GM12878 (cell line): ENCODE results near the gene PUM2. TPM values are rescaled to one million over a fixed set of nuclear protein-coding genes. Genes with fewer than 3 reads are reported as not detected.

Experiments used
- ATAC-seq: fragments of 200-7000 bp; cut with Tn5 transposase; 3 replicates; pipeline ENCODE4 v1.9.1; 2020; ENCODE audit warnings: mild to moderate bottlenecking, moderate library complexity
- BruUV-seq: library from RNA; stranded (reverse); fragments of 400-500 nt; replicated peaks from 2 replicates; lab custom pipeline; 2021; lab: Mats Ljungman, UMichigan
- CTCF ChIA-PET: fragments of 300-600 bp; sonication (Branson Sonifier 250); formaldehyde crosslinking; extraction: SDS; loops from one replicate; lab custom pipeline; 2021; ENCODE audit warnings: inconsistent platforms; lab: Yijun Ruan, JAX
- POLR2A ChIA-PET: fragments of 350-600 bp; formaldehyde crosslinking; extraction: SDS; loops from one replicate; lab custom pipeline; 2021; ENCODE audit warnings: inconsistent platforms; lab: Charles Lee
- RAD21 ChIA-PET: fragments of 300-600 bp; sonication (Branson Sonifier 250); formaldehyde crosslinking; loops from one replicate; lab custom pipeline; 2023; ENCODE audit warnings: antibody characterized with exemption; ENCODE audit not compliant: unreplicated experiment; lab: Charles Lee
- SMC1A ChIA-PET: fragments of 300-600 bp; sonication (Branson Sonifier 250); formaldehyde crosslinking; loops from one replicate; lab custom pipeline; 2023; ENCODE audit not compliant: unreplicated experiment, uncharacterized antibody; lab: Charles Lee
- DNase-seq: peaks from one replicate; pipeline ENCODE4 v3.0.0-alpha.2; 2011; ENCODE audit warnings: low read depth, low spot score
- FAIRE-seq: peaks from 3 replicates; lab custom pipeline; 2011; peaks lifted over from hg19 to GRCh38; lab: Jason Lieb, UNC
- H2AFZ ChIP-seq: 2 replicates; pipeline ENCODE4 v1.6.0; 2011; ENCODE audit warnings: low read depth, low read length, control low read depth; ENCODE audit not compliant: control insufficient read depth
- H3K27ac ChIP-seq: 2 replicates; pipeline ENCODE4 v1.5.1; 2011; ENCODE audit warnings: control low read depth; ENCODE audit not compliant: control insufficient read depth, insufficient read depth
- H3K27me3 ChIP-seq, 2 experiments: replicated peaks in 1 of 2; 2 replicates each; pipeline versions ENCODE4 v1.6.0 to v1.6.1; 2011; ENCODE audit warnings: low read length in 1 of 2; ENCODE audit not compliant: control insufficient read depth in 2 of 2, insufficient read depth in 2 of 2
- H3K36me3 ChIP-seq, 2 experiments: 2 replicates each; pipeline ENCODE4 v1.5.1; 2011; ENCODE audit warnings: low read length in 1 of 2; ENCODE audit not compliant: control insufficient read depth in 2 of 2, insufficient read depth in 2 of 2
- H3K4me1 ChIP-seq: 2 replicates; pipeline ENCODE4 v1.6.1; 2011; ENCODE audit warnings: mild to moderate bottlenecking, low read length, moderate library complexity, mixed read lengths; ENCODE audit not compliant: control insufficient read depth, insufficient read depth
- H3K4me2 ChIP-seq: 2 replicates; pipeline ENCODE4 v1.6.0; 2011; ENCODE audit warnings: control low read depth; ENCODE audit not compliant: control insufficient read depth, insufficient read depth
- H3K4me3 ChIP-seq: fragments of 200-600 bp; sonication (generic); 2 replicates; pipeline ENCODE4 v1.5.1; 2016
- H3K79me2 ChIP-seq: 2 replicates; pipeline ENCODE4 v1.6.0; 2011; ENCODE audit warnings: low read length; ENCODE audit not compliant: control insufficient read depth, insufficient read depth
- H3K9ac ChIP-seq: 2 replicates; pipeline ENCODE4 v1.8.0; 2011; ENCODE audit warnings: low read length, control low read depth, mixed read lengths; ENCODE audit not compliant: control insufficient read depth, insufficient read depth
- H3K9me3 ChIP-seq: replicated peaks from 3 replicates; pipeline ENCODE4 v1.5.1; 2011; ENCODE audit warnings: mild to moderate bottlenecking, low read length; ENCODE audit not compliant: control insufficient read depth, insufficient read depth
- H4K20me1 ChIP-seq: 2 replicates; pipeline ENCODE4 v1.6.0; 2011; ENCODE audit not compliant: control insufficient read depth, insufficient read depth
- HCFC1 ChIP-seq: fragments of 150-350 bp; IDR thresholded peaks from 2 replicates; pipeline ENCODE4 v1.6.1; 2014; ENCODE audit warnings: low read length
- MYC ChIP-seq: IDR thresholded peaks from 2 replicates; pipeline ENCODE4 v1.6.1; 2011; ENCODE audit warnings: mild to moderate bottlenecking, low read length, moderate library complexity, inconsistent platforms; ENCODE audit not compliant: insufficient read depth, insufficient replicate concordance, insufficient read length, severe bottlenecking
- NFYB ChIP-seq: IDR thresholded peaks from 2 replicates; pipeline ENCODE4 v1.6.1; 2011; ENCODE audit warnings: low read depth, mild to moderate bottlenecking, low read length, improper control_type of control experiment, moderate library complexity; ENCODE audit not compliant: insufficient read depth
- NRF1 ChIP-seq: conservative IDR thresholded peaks from 2 replicates; pipeline ENCODE4 v1.6.1; 2011; ENCODE audit warnings: mild to moderate bottlenecking, low read depth, low read length, improper control_type of control experiment
- SMAD5 ChIP-seq: IDR thresholded peaks from 2 replicates; pipeline ENCODE4 v1.6.1; 2016; ENCODE audit warnings: antibody characterized with exemption, low read depth
- WGBS: methylation state at CpG from one replicate; pipeline ENCODE4 v1.1.6; 2016; ENCODE audit warnings: low lambda C conversion rate; ENCODE audit not compliant: insufficient replicate concordance, insufficient coverage; ENCODE audit errors: missing lambda C conversion rate; 5-methylcytosine and 5-hydroxymethylcytosine counted together
- in situ Hi-C: fragments of 300-500 bp; cut with MboI; formaldehyde crosslinking; loops from 9 replicates; pipeline ENCODE4 v1.14.3; 2018; ENCODE audit warnings: mixed read lengths
- intact Hi-C: fragments of 100-400 bp; cut with micrococcal nuclease; formaldehyde crosslinking; loops from one replicate; pipeline ENCODE4 v1.14.2; 2022; ENCODE audit not compliant: unreplicated experiment
- polyA plus RNA-seq, 11 experiments: library from polyadenylated mRNA; depleted of rRNA in 4 of 11; unstranded in 6 of 11; stranded (reverse) in 5 of 11; fragments of >200 nt; fragmentation: Nextera tagmentation in 4 of 11; fragmentation: Illumina TruSeq in 1 of 11; extraction: Ambion mirVana in 4 of 11; extraction: Trizol in 1 of 11; gene quantifications; 1 replicate in 1 of 11; 2 replicates in 10 of 11; pipeline versions ENCODE4 v1.2.1 to v1.2.3, GENCODE V29; 2011 to 2016; ENCODE audit warnings: inconsistent platforms in 2 of 11, missing spikeins in 2 of 11, low read depth in 1 of 11
- total RNA-seq, 4 experiments: library from RNA; depleted of rRNA in 3 of 4; stranded (reverse); fragments of >200 nt in 3 of 4; fragmentation: Illumina TruSeq in 1 of 4; extraction: Trizol in 1 of 4; gene quantifications; 2 replicates each; pipeline versions ENCODE4 v1.2.1 to v1.2.3, GENCODE V29; 2013 to 2021
- TF ChIP-seq, protein P1 (sequence below): IDR thresholded peaks from 2 replicates; pipeline ENCODE4 v1.6.1; 2011; ENCODE audit warnings: mild to moderate bottlenecking, low read depth, low read length, moderate library complexity; ENCODE audit not compliant: insufficient replicate concordance

Gene PUM2
- total and polyA plus RNA-seq, 10 of the 15 experiments (the other 5 are each of a cell fraction or from before 2014, with no cell fraction given) = 14.5 to 87.6 (median 29.4) TPM

DNA sequence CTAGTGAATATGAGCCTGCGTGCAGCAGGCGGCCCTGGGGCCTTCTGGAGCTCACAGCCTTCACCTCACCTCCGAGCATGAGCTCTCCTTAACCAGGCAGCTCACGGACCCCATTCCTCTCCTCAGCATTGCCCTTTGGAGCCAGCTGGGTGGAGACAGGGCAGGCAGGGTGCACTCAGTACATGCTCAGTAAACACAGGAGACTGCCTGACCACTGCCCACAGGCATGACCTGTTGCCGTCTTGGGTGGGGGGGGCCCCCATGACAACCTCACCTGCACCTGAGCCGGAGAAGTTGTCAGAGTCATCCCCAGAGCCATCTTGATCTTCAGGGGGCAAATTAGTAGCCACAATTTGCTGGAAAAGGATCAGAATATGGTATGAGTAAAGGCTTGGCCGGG is 145.6 kb downstream of the PUM2 start:
- DNase-seq (no peak), ATAC-seq (no peak)
- no peak overlapping the region for H3K27ac ChIP-seq

DNA sequence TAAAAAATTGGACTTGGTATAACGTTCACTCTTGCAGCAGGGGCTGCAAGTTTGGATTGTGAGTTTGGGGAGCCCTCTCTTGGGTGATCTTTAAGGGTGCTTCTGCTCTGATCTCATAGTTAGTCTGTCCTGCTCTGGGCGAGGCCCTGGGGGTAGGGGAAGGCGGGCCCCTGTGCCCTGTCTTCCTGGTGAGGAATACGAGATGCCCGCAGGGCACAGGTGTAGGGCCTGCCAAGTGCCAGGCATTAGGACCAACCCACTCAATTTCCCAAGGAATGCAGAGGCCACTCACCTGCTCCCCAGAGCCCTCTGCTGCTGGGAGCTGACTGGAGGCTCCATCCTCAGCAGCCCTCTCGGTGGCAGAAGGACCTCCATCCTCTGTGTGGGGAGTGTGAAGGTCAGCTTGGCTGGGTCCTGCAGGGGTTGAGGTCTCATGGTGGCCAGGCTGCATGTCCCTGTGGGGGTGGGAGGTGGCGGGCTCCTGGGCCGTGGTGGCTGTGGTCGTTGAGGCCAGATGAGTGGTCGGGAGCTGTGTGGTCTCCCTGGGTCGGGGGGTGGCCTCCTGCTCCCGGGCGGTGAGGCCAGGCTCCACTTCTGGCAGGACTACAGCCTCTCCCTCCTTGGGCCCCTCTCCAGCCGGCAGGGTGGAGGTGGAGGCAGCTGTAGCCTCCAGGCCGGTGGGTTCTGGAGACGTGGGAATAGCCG is 147.0 kb downstream of the PUM2 start:
- H3K4me3 ChIP-seq = no peak overlapping the region
- CTCF ChIA-PET = interaction anchor here (0.8 to 5.2 kb wide), 3 partner anchors 22 to 68 kb away, joined by 3 to 23 read pairs (median 7); partner anchors contain the start of gene SDC1
- in situ Hi-C loops = no loop called here
- H3K36me3 ChIP-seq = no peaks in the 10 kb centered on the region; a peak in 1 of 4 replicates
- H2AFZ ChIP-seq = no peak overlapping the region
- TF ChIP-seq NRF1 (no peak), HCFC1 (no peak), NFYB (no peak)
- TF ChIP-seq, protein P1, sequence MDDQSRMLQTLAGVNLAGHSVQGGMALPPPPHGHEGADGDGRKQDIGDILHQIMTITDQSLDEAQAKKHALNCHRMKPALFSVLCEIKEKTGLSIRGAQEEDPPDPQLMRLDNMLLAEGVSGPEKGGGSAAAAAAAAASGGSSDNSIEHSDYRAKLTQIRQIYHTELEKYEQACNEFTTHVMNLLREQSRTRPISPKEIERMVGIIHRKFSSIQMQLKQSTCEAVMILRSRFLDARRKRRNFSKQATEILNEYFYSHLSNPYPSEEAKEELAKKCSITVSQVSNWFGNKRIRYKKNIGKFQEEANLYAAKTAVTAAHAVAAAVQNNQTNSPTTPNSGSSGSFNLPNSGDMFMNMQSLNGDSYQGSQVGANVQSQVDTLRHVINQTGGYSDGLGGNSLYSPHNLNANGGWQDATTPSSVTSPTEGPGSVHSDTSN = no peak
- intact Hi-C loops = no loop called here
- H3K9me3 ChIP-seq = no peaks in the 10 kb centered on the region
- H3K9ac ChIP-seq = no peak overlapping the region
- SMC1A ChIA-PET = interaction anchor here (1.4 to 1.5 kb wide), 3 partner anchors 11 to 68 kb away, joined by 4 to 5 read pairs (median 5); partner anchors contain the start of gene SDC1
- DNase-seq (no peak), ATAC-seq (no peak), FAIRE-seq (no peak)
- peaks cover 24% of the 10 kb centered on the region for H3K4me1 ChIP-seq
- RAD21 ChIA-PET = interaction anchor here (1.4 to 3.2 kb wide), 3 partner anchors 17 to 68 kb away, joined by 3 to 10 read pairs (median 6); no protein-coding TSS in a partner anchor
- H4K20me1 ChIP-seq = no peaks in the 10 kb centered on the region
- H3K4me2 ChIP-seq = no peak overlapping the region
- WGBS = 75% methylated on average over 15 of the region's 17 CpGs
- POLR2A ChIA-PET = no interaction called here
- H3K27ac ChIP-seq = no peak overlapping the region
- BruUV-seq = no TSS peak
- H3K27me3 ChIP-seq = no peaks in the 10 kb centered on the region
- 0 out of 2 replicates have a peak, but pooled peaks cover 3% of the 10 kb centered on the region for H3K79me2 ChIP-seq

More for the DNA sequence above, 145.6 kb downstream of the PUM2 start:
- intact Hi-C loops (no loop called here), in situ Hi-C loops (no loop called here)
- POLR2A ChIA-PET = no interaction called here
- CTCF ChIA-PET = interaction anchor here (0.5 to 5.2 kb wide), 5 partner anchors 17 to 596 kb away, joined by 3 to 23 read pairs (median 3); partner anchors contain the start of gene SDC1
- Histone ChIP-seq H3K27me3 (no peaks in the 10 kb centered on the region), H3K4me2 (no peak overlapping the region), H3K36me3 (no peaks in the 10 kb centered on the region; a peak in 1 of 4 replicates), H4K20me1 (no peaks in the 10 kb centered on the region), H3K9me3 (no peaks in the 10 kb centered on the region), H3K9ac (no peak overlapping the region), H3K4me3 (no peak overlapping the region), H3K79me2 (0 out of 2 replicates have a peak, but pooled peaks cover 3% of the 10 kb centered on the region), H2AFZ (no peak overlapping the region), H3K4me1 (peaks cover 33% of the 10 kb centered on the region)
- RAD21 ChIA-PET = interaction anchor here (0.7 to 3.2 kb wide), 6 partner anchors 17 to 71 kb away, joined by 3 to 10 read pairs (median 4); partner anchors contain the start of gene SDC1
- TF ChIP-seq SMAD5 = no peak
- no peak for TF ChIP-seq MYC
- SMC1A ChIA-PET = interaction anchor here (1.1 to 1.5 kb wide), 3 partner anchors 9 to 20 kb away, joined by 3 to 5 read pairs (median 4); partner anchors contain the start of gene SDC1
- WGBS = 61% methylated on average over 7 of the region's 7 CpGs
- no TSS peak for BruUV-seq
- FAIRE-seq = no peak
